Heart left ventricle (tissue), 16 donors: ENCODE results near the gene TEFM. TPM values are rescaled to one million over a fixed set of nuclear protein-coding genes. Genes with fewer than 3 reads are reported as not detected.
A peak's percentile ranks its signal among the peaks of the same experiment; 100 is the strongest.

Experiments used
- ATAC-seq, 4 donors: fragments of 200-7000 bp; cut with Tn5 transposase; one replicate each; pipeline ENCODE4 v1.9.1; 2020 to 2022; ENCODE audit warnings: moderate library complexity in 4 of 4, mild to moderate bottlenecking in 3 of 4, moderate number of reproducible peaks in 1 of 4
- DNase-seq, 5 donors: peaks; one replicate each; pipeline ENCODE4 v3.0.0-alpha.2; 2020
- H3K27ac ChIP-seq, 12 donors: fragments of 200-600 bp; sonication (generic) in 4 of 12; one replicate each; pipeline versions ENCODE4 v1.5.0 to v1.8.0; 2016 to 2022; ENCODE audit warnings: mild to moderate bottlenecking in 2 of 12
- H3K27me3 ChIP-seq, 9 donors: fragments of 200-600 bp; sonication (generic) in 2 of 9; one replicate each; pipeline versions ENCODE4 v1.5.1 to v1.8.0; 2016 to 2022; ENCODE audit warnings: mild to moderate bottlenecking in 3 of 9
- H3K36me3 ChIP-seq, 9 donors: fragments of 200-600 bp; sonication (generic) in 2 of 9; one replicate each; pipeline versions ENCODE4 v1.5.0 to v1.8.0; 2018 to 2022; ENCODE audit warnings: mild to moderate bottlenecking in 2 of 9
- H3K4me1 ChIP-seq, 12 donors: fragments of 200-600 bp; sonication (generic) in 4 of 12; one replicate each; pipeline versions ENCODE4 v1.5.0 to v1.8.0; 2016 to 2022; ENCODE audit warnings: mild to moderate bottlenecking in 3 of 12
- H3K4me3 ChIP-seq, 12 donors: fragments of 200-600 bp; sonication (generic) in 4 of 12; one replicate each; pipeline versions ENCODE4 v1.5.0 to v1.8.0; 2017 to 2022; ENCODE audit warnings: mild to moderate bottlenecking in 9 of 12, moderate library complexity in 4 of 12
- H3K9me3 ChIP-seq, 12 donors: fragments of 200-600 bp; sonication (generic) in 4 of 12; one replicate each; pipeline versions ENCODE4 v1.5.0 to v1.8.0; 2016 to 2022; ENCODE audit warnings: mild to moderate bottlenecking in 1 of 12
- CTCF ChIP-seq, 12 donors: fragments of 200-600 bp; sonication (generic) in 4 of 12; IDR thresholded peaks; one replicate each; pipeline versions ENCODE4 v1.5.0 to v1.8.0; 2018 to 2022; ENCODE audit warnings: antibody characterized with exemption in 12 of 12, mild to moderate bottlenecking in 5 of 12
- POLR2A ChIP-seq, 2 donors: fragments of 450-650 bp; IDR thresholded peaks; one replicate each; pipeline ENCODE4 v1.6.1; 2017; ENCODE audit warnings: antibody characterized with exemption in 2 of 2, mild to moderate bottlenecking in 2 of 2, moderate library complexity in 2 of 2
- WGBS, 4 donors: extraction: QIAGEN DNeasy Blood & Tissue Kit in 2 of 4; methylation state at CpG; one replicate each; pipeline versions ENCODE4 v1.1.5 to v1.1.7; 2013 to 2018; 5-methylcytosine and 5-hydroxymethylcytosine counted together
- intact Hi-C, 10 donors: fragments of 100-400 bp; cut with DNase I; formaldehyde crosslinking; loops; one replicate each; pipeline versions ENCODE4 v1.11.1 to v1.14.2; 2022
- polyA plus RNA-seq, 2 donors: library from polyadenylated mRNA; stranded (reverse); fragments of 200-250 nt; gene quantifications; one replicate each; pipeline ENCODE4 v1.2.3, GENCODE V29; 2013
- total RNA-seq, 9 donors: library from RNA; depleted of rRNA in 2 of 9; stranded (reverse); fragments of >200 nt in 2 of 9; fragmentation: NEBNext Ultra II Directional in 3 of 9; extraction: Animal tissue kit (Norgen Biotek cat#: 25700) in 3 of 9; gene quantifications; one replicate each; pipeline versions ENCODE4 v1.1.0 to v1.2.4, GENCODE V29; 2016 to 2023
- donor health status: ischemic (EF 13 %, LVEDD 7.1; RV severe dilation, severe dysfunction).
- donor health status: healthy with polysubstance abuse.
- donor health status: DM: no; HTN: yes; CAD: no.
- donor health status: DM: no; HTN: no; CAD: no.
- donor health status: ischemic (EF 25% LVEDD 6.9; RV normal size, moderate dysfunction).
- donor health status: ischemic (EF 25% LVEDD 5.7; RV mildly dilated, moderate dysfunction).
- donor health status: healthy.
- donor health status: DM: yes; HTN: yes; CAD: no.
- donor health status: ischemic (EF 35%, LVEDD 5.7; RV mildly dilated, moderate dysfunction).
- donor health status: nonischemic (EF 11% LVEDD 7.7; RV severe dilation, severe dysfunction).
- donor health status: DM: yes; HTN: yes; CAD: no.
- donor health status: PGD.
- donor health status: ischemic (EF 29% LVEDD 5.4; RV normal size, mild dysfunction).
- donor health status: nonischemic (EF 23%, LVEDD 6.1; RV moderate dilation, normal function).

Gene TEFM
- total and polyA plus RNA-seq, 11 donors: 5.2 to 30.1 (median 13.1) TPM

- Histone ChIP-seq H3K4me3 (no peak overlapping the region), H3K36me3 (peaks cover 0 to 49% (median 0%) of the 10 kb centered on the region in 9 donors), H3K27me3 (peaks cover 0 to 36% (median 17%) of the 10 kb centered on the region in 9 donors), H3K9me3 (no peaks in the 10 kb centered on the region), H3K4me1 (peaks cover 0 to 18% (median 5%) of the 10 kb centered on the region in 12 donors), H3K27ac (no peak overlapping the region)
- intact Hi-C loops: no loop called here
- ATAC-seq (no peak), DNase-seq (no peak)
- TF ChIP-seq POLR2A (IDR thresholded peaks at IDR 0.05): no peak
- TF ChIP-seq CTCF (IDR thresholded peaks at IDR 0.05): no peak
- WGBS, 4 donors: 63 to 83% (median 78%) methylated on average over 6 of the region's 6 CpGs
Observed at GRCh38 chr17:30926516-30926915, 20.5 kb upstream of the TEFM start.

- Histone ChIP-seq H3K4me1 (peaks cover 0 to 24% (median 6%) of the 10 kb centered on the region in 12 donors), H3K9me3 (no peaks in the 10 kb centered on the region), H3K4me3 (no peak overlapping the region), H3K27me3 (peaks cover 0 to 41% (median 18%) of the 10 kb centered on the region in 9 donors), H3K27ac (no peak overlapping the region), H3K36me3 (peaks cover 0 to 33% (median 0%) of the 10 kb centered on the region in 9 donors)
- no peak for DNase-seq
- 50 to 64% (median 60%) methylated on average over 2 of the region's 2 CpGs for WGBS, 4 donors
- TF ChIP-seq CTCF (IDR thresholded peaks at IDR 0.05): no peak
- TF ChIP-seq POLR2A (IDR thresholded peaks at IDR 0.05): no peak
- ATAC-seq: no peak
- intact Hi-C loops: loop anchor here in 2 of 10 donors (5.0 kb wide), 1 partner anchor 43 kb away; no protein-coding TSS in a partner anchor
Observed at GRCh38 chr17:30924341-30924740, 18.3 kb upstream of the TEFM start.

GRCh38 chr17:30922235-30923030, 16.4 kb upstream of the TEFM start:
- intact Hi-C loops: loop anchor here in 2 of 10 donors (5.0 kb wide), 1 partner anchor 45 kb away; no protein-coding TSS in a partner anchor
- Histone ChIP-seq H3K27me3 (peaks cover 0 to 41% (median 18%) of the 10 kb centered on the region in 9 donors), H3K36me3 (peaks cover 0 to 23% (median 0%) of the 10 kb centered on the region in 9 donors), H3K4me1 (peaks cover 0 to 24% (median 6%) of the 10 kb centered on the region in 12 donors), H3K9me3 (no peaks in the 10 kb centered on the region), H3K27ac (peak overlapping the region in 11 of 12 donors; percentile 49 to 86 (median 69)), H3K4me3 (peak overlapping the region; percentile 16 to 75 (median 60))
- TF ChIP-seq CTCF (IDR thresholded peaks at IDR 0.05) (no peak), POLR2A (IDR thresholded peaks at IDR 0.05) (no peak)
- whole genome bisulfite sequencing, 4 donors: 1 to 4% (median 3%) methylated on average over 53 to 66 of the region's 66 CpGs
- peak in 2 of 4 donors; percentile 36 to 47 for ATAC-seq
- peak in 4 of 5 donors; percentile 10 to 68 (median 28) for DNase-seq
